GM21528 (cell line): ENCODE data around the gene METAP1D.
"Not testable (repeated sequence)": the region's sequence is repeated elsewhere in the genome, so short reads cannot be mapped to it uniquely, and the experiment has no call there.

Experiments used
- ATAC-seq: cut with Tn5 transposase; IDR thresholded peaks from one replicate; pipeline ENCODE4 v1.9.1; 2021; ENCODE audit warnings: mild to moderate bottlenecking, moderate library complexity; ENCODE audit not compliant: unreplicated experiment, low FRiP score

Gene METAP1D

DNA sequence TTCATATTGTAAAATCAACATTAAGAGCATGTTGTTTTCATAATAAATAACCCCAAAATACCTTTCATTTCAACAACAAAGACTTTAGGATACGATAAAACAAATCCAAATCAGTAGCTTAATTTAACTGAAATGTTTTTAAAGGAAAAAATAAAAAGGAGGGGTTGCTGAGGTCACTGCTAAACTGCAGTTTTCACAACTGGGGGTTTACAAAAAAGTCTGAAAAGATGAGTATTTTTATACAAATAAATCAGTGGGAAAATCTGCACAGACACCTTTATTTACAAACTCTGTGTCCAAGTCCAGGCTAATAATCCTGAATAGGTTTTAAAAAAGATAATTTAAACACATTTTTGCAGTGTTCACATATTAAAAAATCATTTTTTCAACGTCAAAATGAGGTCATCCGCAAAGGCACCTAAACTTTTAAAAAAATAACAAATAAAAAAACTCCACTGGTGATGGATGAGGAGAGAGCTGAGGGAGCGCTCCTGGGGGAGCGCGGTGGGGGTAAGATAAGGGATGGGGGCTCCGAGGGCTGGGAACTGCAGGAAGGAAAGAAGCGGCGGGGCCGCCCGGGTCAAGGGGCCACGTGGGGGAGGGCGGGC, 99.8 kb downstream of the METAP1D start:
- ATAC-seq, result no peak

DNA sequence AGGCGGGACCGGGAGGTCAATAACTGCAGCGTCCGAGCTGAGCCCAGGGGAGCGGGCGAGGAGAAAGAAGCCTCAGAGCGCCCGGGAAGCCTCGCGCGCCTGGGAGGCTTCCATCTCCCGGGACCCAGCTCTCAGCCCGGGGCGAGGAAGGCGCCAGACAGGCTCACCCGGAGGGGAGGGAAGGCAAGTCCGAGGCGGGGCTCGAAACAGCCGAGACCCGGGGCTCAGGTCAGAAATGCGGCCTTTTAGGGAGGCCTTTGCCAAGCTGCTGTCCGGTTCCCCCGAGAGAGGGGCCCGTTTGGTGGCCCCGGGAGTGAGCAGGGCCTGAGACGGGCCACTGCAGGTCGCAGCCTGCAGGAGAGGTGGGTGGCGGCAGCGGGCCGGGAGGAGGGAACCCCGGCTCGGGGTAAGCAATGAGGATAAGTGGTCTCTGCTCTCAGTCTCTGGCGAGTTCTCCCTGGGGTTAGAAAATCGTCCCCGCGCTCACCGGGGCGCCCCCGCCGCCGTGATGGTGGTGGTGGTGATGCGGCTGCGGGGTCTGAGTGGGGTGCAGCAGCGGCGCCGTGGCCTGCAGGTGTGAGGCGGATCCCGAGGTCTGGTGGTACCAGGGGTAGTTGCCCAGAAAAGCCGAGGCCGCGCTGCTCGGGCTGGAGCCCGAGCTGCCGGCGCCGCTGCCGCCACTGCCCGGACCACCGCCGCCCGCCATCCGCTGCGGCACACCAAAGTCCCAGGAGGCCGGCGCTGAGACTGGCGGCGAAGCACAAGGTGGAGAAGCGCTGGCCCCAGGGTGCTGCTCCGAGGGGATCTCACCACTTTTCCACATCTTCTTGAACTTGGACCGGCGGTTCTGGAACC, 100.6 kb downstream of the METAP1D start:
- ATAC-seq, result no peak

DNA sequence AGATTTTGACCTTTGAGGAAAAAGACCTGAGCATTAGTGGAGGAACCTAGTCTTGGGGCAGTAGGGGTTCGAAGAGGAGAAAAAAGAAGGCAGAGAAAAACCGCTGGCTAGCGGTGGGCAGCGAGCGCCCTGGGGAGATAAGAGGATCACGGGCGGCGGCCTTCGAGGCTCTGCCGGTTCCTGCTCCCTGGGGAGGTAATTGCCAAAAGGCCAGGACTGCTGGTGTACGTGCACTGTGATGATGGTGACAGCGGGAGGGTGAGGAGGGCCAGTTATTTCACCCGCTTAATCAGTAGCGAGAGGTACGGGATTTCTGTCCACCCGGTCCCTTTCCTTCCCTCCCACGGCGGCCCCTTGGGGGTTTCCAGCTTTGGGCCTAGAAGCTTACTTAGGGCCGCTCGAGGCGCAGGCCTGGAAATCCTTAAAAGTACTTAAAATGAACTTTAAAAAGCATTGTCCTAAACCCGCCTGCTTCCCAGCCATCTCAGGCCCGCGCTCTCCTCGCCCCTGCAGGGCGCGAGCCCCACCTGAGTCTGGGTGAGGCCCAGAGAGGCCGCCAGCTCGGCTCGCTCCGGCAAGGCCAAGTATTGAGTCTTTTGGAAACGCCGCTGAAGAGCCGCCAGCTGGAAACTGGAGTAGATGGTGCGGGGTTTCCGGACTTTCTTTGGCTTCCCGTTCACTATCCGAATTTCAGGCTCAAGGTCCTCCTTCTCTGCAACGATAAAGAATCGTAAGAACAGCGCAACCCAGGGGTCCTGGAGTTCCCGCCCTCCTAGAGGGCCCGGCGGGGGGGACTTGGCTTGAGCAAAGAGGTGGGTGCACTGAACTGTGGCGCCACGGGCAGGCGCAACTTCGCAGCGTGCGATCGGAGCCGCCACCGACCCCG, 101.4 kb downstream of the METAP1D start:
- no peak for ATAC-seq

DNA sequence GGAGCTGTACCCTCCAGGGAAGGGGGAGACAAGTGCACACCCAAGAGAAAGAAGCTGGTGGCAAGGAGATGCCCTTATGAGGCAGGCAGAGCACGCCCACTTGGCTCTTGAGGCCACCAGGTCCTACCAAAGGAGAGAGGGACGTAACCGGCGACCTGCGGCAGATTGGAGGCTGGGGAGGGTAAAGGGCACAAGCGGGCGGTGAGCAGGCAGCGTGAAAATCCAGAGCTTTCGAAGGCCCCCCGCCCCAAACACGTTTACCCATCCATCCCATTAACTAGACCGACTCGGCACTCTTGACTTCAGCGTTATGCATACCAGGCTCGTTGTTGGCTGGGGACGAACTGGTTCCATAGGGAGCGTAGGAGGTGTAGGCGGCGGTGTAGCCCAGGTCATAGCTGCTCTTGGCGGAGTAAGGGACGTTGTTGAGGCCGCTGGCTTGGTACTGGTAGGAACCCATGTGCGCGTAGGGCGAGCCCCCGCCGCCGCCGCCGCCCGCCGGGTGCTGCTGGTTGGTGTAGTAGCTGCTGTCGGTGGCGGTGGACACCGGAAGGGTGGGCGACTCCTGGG, 102.2 kb downstream of the METAP1D start:
- ATAC-seq, result no peak

DNA sequence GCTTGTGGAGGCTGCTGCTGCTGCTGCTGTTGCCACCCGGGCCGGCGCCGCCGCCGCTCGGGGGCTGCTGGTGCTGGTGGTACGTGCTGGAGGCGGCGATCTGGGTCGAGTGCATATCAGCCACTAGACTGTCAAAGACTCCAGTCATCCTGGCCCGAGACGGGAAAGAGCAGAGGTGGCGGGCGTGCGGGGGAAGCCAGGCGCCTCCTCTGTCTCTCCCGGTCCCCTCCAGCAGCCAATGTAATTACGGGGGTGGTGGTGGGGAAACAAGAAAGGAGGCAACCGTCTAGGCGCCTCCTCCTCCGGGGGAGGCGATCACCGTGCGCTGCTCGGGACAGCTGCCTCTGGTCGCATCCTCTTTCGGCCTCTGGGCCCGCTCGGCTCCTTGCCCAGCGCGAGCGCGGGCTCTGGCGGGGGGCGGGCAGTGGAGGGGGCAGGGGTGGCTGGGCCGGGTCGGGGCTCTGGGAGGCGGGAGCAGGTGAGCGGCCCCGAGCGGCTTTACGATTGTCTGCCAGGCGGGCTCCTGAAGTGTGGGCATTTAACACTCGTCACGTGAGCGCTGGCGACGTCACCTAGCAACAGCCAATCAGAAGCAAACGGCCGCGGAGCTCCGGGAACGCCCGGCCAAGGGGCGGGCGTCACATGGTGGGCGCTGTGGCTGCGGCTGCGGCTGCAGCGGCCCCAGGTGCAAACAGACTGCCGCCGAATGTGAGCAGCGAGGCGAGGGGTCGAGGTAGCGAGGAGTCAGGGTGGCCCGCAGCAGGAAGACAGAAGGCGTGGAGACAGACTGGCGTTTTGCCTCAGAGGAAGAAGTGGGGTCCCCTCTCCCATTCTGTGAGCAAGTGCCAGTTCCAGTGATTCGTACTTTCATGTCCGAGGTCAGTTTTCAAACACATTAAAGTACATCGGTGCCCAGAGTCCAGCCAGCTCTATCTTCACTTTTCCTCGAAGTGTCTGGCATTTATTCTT, 102.9 kb downstream of the METAP1D start, which contains the start of gene DLX2:
TSS of gene DLX2 (minus strand) at position 510 of the 969 bp plus-strand sequence. CDS start at position 148, 362 bp downstream.
- ATAC-seq, result peak; percentile 71

DNA sequence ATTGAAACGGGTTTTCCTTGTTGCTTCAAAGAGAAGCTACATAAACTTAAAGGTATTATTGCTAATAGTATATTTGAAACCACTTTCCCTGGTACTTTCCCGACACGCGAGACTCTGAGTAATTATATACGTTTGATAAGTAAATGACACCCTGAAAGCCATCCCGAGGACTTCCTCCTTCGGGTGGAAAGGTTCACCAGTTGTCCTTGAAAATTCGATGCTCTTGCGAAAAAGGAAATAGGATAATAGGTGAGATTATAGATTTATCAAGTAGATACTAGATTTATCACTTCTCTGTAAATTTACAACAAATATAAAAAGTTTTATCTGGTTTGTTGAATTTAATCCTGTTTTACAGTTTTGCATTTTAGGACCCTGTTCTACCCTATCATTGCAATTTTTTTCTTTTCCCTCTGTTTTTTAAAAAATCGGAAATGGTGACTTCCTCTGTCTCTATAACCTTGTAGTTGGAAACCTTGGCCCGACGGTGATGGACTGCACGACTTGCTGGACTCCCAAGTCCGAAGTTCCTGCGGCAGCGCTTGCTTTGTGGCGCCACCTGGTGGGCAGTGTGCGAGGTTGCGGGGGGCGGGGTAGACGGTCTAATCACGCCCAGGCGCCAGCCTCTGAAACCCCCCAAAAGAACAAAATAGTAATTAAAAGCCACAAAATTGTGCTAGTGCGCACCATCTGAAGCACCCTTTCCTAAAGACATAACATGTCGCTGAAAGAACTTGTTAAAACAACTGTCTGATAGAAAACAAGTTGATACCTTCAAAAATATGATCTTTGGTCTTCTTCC, 103.9 kb downstream of the METAP1D start:
- no peak for ATAC-seq

DNA sequence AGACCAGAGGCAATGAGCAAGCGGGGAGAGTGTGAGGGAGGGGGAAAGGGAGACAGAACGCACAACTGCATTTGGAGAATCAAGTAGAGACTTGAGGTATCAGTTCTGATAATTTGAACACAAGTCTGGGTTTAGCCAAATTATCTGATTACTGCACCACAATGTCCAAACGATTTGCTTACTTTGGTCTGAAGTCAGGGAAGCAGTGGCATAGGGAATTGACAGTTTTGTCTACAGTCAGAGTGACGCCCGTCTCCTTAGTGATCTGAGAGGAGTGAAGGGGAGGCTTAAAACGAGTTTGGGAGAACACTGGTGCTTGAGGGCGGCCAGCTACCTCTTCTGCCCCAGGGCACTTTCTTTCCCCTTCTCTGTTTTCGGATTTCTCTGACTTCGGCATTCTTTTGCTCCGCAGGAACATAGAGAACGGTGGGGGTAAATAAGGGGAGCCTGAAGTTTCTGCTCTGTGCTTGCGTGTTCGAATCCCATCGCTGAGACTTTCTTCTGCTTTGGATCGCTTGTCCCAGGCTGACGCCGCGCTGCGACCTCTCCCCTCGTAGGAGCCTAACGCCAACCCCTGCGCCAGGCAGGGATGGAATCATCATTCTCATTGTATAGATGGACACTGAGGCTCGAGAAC, 105.8 kb downstream of the METAP1D start:
- ATAC-seq, result no peak

DNA sequence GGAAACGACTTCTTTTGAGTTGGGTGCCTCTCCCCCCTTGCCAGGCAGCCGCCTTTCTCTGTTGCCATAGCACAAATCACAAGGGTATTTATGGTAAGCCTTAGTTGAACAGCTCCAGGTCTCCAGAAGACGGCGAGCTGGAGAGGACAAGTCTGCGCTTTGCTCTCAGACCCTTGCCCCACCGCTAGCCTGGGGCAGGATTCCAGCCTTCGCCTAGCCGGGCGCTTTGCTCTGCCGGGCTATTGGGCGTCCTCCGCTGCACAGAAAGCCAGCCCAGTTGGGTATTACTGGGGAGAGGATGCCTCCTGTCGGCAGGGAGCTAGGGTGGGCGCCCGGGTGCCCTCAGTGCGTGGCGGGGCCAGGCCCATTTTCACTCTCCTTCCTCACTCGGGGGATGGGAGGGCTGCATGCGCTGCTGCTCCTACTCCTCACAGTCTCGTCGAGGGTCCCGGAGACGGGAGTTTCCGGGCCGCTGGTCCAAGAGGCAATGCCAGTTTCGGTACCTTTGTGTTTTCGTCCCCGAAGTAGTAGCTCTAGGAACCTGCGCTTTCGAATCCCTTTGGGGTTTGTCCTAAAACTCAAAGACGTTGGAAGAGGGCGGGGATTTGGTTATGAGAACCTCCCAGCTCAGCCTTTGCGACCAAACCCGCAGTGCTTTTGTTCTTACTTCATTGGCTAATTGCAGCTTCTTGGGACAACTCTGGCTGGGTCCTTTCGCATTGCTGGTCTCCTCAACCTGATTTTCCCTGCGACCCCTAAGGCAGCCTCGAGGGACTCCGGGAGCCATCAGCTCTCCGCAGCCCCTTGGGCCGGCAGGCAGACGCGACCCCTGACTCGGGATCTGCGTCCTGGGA, 106.6 kb downstream of the METAP1D start:
- ATAC-seq, result no peak

DNA sequence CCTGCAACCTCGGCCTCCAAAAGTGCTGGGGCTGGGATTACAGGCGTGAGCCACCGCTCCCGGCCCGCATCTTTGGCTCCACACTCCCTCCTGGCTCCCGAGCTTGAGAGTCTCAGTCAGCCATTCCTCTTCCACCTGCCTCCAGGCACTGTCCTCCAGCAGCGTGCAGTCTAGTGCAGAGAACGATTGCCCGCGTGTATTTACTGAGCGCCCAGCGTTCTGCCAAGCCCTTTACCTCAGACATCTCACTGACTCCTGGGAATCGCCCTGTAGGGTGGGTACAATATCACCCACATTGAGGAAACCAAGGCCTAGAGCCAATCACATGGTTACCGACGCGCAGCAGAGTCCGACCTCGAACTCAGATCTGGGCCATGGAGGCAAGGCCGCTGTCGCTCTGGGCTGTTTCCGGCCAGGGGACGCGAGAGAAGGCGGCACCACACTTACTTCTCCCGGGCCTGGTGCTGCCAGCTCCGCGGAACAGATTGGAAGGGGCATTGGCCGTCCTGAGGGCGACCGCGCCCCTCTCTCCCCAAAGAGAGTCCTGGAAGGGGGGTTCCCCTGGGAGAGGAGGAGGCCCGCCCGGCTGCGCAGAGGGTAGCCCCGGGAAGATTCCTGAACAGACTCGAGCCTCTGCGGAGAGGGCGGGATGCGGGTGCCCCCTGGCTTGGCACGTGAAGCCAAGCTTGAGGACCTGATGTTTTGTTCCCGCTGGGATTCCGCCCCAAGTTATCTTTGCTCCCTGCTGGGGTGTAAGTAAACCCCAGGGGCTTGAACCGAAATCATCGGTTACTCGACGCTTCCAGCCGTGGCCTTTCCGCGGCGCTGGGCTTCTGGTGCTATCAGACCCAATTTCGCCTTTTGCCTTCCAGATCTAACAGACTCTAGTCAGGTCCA, 108.2 kb downstream of the METAP1D start:
- no peak for ATAC-seq

DNA sequence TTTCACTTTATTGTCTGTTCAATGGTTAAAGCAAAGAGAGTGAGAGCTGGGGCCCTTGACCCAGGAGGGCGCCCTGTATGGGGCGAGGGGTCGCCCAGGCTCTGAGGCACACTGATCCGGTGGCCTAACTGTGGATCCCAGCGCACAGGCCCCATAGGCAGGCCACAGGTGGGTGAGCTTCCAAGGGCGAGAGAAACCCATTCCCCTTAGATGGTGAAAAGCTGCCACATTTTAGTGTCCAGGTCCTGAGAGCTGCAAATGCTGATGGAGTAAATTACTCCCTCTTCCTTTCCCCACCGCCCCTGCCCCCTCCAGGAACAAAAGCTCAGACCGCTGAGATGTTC, 108.8 kb downstream of the METAP1D start:
- ATAC-seq, result no peak

DNA sequence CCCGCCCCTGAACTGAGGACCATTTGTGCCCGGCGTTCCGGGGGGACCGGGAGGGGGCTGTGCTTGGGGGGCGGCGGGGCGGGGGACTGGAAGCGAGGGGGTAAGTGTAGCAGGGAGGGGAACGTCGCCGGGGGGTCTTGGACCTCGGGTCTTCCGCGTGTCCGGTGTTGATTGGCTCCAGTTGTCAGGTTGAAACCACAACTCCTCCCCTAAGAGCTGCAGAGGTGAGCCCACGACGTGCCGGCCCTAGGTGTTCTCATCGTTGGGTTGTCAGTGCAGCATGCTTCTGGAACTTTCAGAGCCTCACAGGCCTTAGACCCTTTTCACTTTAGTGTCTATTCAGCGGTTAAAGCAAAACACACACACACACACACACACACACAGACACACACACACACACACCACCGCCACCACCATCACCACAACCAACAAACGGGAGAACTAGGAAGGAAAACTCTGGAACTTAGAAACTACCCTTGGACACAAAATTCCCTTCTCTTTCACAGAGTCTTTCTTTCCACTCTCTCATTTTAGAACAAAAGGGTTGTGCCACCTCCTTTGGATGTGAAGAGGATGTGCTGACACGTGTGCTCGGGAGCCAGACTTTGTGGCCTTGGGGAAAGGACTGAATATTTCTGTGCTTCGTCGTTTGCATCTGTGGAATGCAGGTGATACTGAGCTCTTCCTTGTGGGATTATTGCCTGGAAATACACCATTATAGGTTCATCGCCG, 109.7 kb downstream of the METAP1D start:
- no peak for ATAC-seq

DNA sequence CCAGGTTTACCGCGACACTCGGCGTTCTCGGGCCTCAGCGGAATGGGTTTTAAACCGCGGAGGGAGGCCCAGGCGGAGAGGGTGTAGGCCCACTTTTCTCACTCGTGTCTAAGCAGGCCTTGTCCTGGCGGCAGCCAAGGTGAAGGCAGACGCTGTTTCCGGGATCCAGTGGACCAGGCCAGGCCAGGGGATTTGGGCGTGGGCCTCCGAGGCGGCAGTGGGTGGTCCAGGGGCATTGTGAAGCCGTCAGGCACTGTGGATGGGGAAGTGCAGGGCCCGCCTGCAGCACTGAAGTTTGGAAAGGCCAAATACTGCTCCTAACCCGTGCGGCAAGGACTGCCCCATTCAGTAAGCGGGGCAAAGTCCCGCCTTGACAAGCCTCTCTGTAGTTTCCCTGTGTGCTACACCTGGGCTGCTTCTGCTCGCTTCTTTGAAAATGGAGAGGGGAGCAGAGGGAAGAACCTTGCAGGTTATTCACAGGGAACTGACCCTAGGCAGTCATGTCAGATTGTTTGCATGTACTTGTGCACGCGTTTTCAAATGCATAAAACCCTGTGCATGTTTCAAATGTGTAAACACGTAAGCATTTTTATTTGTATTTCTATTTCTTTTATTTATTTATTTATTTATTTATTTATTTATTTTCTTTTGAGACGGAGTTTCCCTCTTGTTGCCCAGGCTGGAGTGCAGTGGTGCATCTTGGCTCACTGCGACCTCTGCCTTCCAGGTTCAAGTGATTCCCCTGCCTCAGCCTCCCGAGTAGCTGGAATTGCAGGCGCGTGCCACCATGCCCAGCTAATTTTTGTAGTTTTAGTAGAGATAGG, 110.4 kb downstream of the METAP1D start:
- no peak for ATAC-seq

DNA sequence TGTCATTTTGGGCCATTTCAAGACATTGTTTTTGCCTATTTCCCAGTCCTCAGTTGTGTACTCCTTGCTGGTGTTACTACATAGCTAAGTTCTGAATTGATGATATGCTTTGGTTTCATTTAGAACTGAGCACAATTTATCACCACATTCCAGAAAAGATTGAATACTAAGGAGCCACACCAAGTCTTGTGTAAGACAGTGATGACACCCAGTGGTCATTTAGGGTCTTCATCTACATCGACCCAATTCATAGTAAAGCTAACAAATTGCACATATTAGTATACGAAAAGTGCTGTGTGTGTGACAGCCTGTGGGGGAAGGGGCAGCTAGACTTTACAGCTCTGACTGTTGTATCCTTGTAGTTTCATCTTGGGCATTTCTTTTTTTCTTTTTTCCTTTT, 113.9 kb downstream of the METAP1D start:
- no peak for ATAC-seq

DNA sequence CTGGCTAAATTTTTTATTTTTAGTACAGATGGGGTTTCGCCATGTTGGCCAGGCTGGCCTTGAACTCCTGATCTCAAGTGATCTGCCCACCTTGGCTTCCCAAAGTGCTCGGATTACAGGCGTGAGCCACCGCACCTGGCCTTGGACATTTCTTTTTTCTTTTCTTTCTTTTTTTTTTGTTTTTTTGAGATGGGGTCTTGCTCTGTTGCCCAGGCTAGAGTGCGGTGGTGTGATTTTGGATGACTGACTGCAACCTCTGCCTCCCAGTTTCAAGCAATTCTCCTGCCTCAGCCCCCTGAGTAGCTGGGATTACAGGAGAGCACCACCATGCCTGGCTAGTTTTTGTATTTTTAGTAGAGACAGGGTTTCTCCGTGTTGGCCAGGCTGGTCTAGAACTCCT, 114.4 kb downstream of the METAP1D start:
- ATAC-seq, result not testable (repeated sequence)

DNA sequence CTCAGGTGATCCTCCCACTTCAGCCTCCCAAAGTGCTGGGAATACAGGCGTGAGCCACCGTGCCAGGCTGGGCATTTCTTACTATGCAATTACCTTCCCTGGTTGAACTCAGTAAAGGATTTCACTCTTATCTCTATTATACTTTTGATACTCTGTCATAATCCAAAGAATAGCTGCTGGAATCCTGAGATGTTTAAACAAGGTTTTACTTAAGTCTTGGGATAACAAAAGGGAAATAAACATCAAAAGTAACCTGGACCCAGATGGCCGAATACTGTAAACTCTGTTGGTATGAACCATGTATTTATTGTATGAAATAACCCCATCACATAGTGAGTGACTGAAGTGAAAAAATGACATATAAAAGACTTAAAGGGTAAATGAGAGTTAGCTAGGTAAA, 114.8 kb downstream of the METAP1D start:
- no peak for ATAC-seq
